Measurements from ENCODE around the gene GRK5.

- TF ChIP-seq CTCF (IDR thresholded peaks at IDR 0.05; ENCODE audit: low read depth, low read length) = no peak
- no peak for TF ChIP-seq EZH2phosphoT487 (IDR thresholded peaks at IDR 0.05; ENCODE audit: low read depth)
Observed at GRCh38 chr10:119326167-119326566, 118.8 kb downstream of the GRK5 start.

Measured in OCI-LY3 (cell line).